A549 (cell line): ENCODE measurements around the gene TCFL5. TPM values are rescaled to one million over a fixed set of nuclear protein-coding genes. Genes with fewer than 3 reads are reported as not detected.

Source experiments
- ATAC-seq, 2 experiments: fragments of 200-7000 bp in 1 of 2; fragments of >200 bp in 1 of 2; cut with Nextera tagmentation in 1 of 2; cut with Tn5 transposase in 1 of 2; 3 replicates each; pipeline versions ENCODE4 v1.8.0 to v1.9.1; 2018 to 2020; ENCODE audit warnings: mild to moderate bottlenecking in 1 of 2, moderate library complexity in 1 of 2
- CTCF ChIA-PET: fragments of 300-600 bp; sonication (Branson Sonifier 250); formaldehyde crosslinking; extraction: SDS; loops from one replicate; lab custom pipeline; 2021; ENCODE audit warnings: antibody characterized with exemption, inconsistent platforms; lab: Yijun Ruan, JAX
- POLR2A ChIA-PET: fragments of 350-600 bp; formaldehyde crosslinking; extraction: SDS; loops from one replicate; lab custom pipeline; 2021; ENCODE audit warnings: antibody characterized with exemption, inconsistent platforms; lab: Yijun Ruan, JAX
- DNase-seq, 2 experiments: peaks; one replicate each; pipeline versions ENCODE4 v3.0.0 to v3.0.0-alpha.2; 2011 to 2016; ENCODE audit warnings: low read depth in 1 of 2, low spot score in 1 of 2
- FAIRE-seq: peaks from 2 replicates; lab custom pipeline; 2011; peaks lifted over from hg19 to GRCh38; lab: Jason Lieb, UNC
- H3K27ac ChIP-seq, 2 experiments: fragments of >200 bp; sonication (Bioruptor Twin); formaldehyde crosslinking; 3 replicates each; pipeline ENCODE4 v1.5.1; 2016 to 2017
- H3K4me1 ChIP-seq: fragments of >200 bp; sonication (Bioruptor Twin); formaldehyde crosslinking; 3 replicates; pipeline ENCODE4 v1.6.1; 2016
- H3K4me2 ChIP-seq: fragments of >200 bp; sonication (Bioruptor Twin); formaldehyde crosslinking; 3 replicates; pipeline ENCODE4 v1.6.1; 2016
- H3K4me3 ChIP-seq: fragments of >200 bp; sonication (Bioruptor Twin); formaldehyde crosslinking; 3 replicates; pipeline ENCODE4 v1.5.1; 2016
- H3K9me3 ChIP-seq: fragments of >200 bp; sonication (Bioruptor Twin); formaldehyde crosslinking; 3 replicates; pipeline ENCODE4 v1.6.1; 2016
- ATOH8 ChIP-seq: fragments of 250-450 bp; sonication (Bioruptor Pico); IDR thresholded peaks from 2 replicates; pipeline ENCODE4 v1.5.0; 2020; ENCODE audit warnings: low read depth, mild to moderate bottlenecking, moderate library complexity
- CHD2 ChIP-seq: fragments of 150-350 bp; IDR thresholded peaks from 2 replicates; pipeline ENCODE4 v1.6.1; 2014; ENCODE audit warnings: low read length; ENCODE audit not compliant: partially characterized antibody
- CHD4 ChIP-seq: fragments of 200-600 bp; sonication (generic); IDR thresholded peaks from 2 replicates; pipeline ENCODE4 v1.6.1; 2016; ENCODE audit warnings: antibody characterized with exemption, mild to moderate bottlenecking, borderline replicate concordance
- CTCF ChIP-seq: fragments of >200 bp; sonication (Bioruptor Twin); formaldehyde crosslinking; IDR thresholded peaks from 3 replicates; pipeline ENCODE4 v1.5.1; 2016
- EHF ChIP-seq: fragments of 250-450 bp; sonication (Bioruptor Pico); IDR thresholded peaks from 2 replicates; pipeline ENCODE4 v1.5.0; 2020; ENCODE audit warnings: mild to moderate bottlenecking
- ELK1 ChIP-seq: fragments of 150-350 bp; IDR thresholded peaks from 2 replicates; pipeline ENCODE4 v1.6.1; 2014; ENCODE audit warnings: low read depth, mild to moderate bottlenecking, low read length
- HMGXB4 ChIP-seq: fragments of 250-450 bp; sonication (Bioruptor Pico); IDR thresholded peaks from 2 replicates; pipeline ENCODE4 v1.5.0; 2021; ENCODE audit warnings: mild to moderate bottlenecking, moderate library complexity, borderline replicate concordance
- HOXA7 ChIP-seq: fragments of 250-450 bp; sonication (Bioruptor Pico); IDR thresholded peaks from 2 replicates; pipeline ENCODE4 v1.5.0; 2020; ENCODE audit warnings: mild to moderate bottlenecking, moderate library complexity
- KDM1A ChIP-seq: fragments of 200-600 bp; sonication (generic); IDR thresholded peaks from 2 replicates; pipeline ENCODE4 v1.6.1; 2016; ENCODE audit warnings: low read depth, mild to moderate bottlenecking
- KDM5A ChIP-seq: fragments of 200-600 bp; sonication (generic); IDR thresholded peaks from 2 replicates; pipeline ENCODE4 v1.6.1; 2016; ENCODE audit warnings: antibody characterized with exemption, mild to moderate bottlenecking
- MAX ChIP-seq: IDR thresholded peaks from 2 replicates; pipeline ENCODE4 v1.6.1; 2012
- NFE2L2 ChIP-seq: fragments of 150-350 bp; conservative IDR thresholded peaks from 2 replicates; pipeline ENCODE4 v1.6.1; 2014; ENCODE audit warnings: low read length
- PBX3 ChIP-seq: IDR thresholded peaks from 2 replicates; pipeline ENCODE4 v1.6.1; 2012
- PHF8 ChIP-seq: fragments of 200-600 bp; sonication (generic); IDR thresholded peaks from 2 replicates; pipeline ENCODE4 v1.6.1; 2016; ENCODE audit warnings: low read depth, mild to moderate bottlenecking, antibody characterized with exemption, moderate library complexity, borderline replicate concordance
- POLR2AphosphoS2 ChIP-seq: conservative IDR thresholded peaks from 2 replicates; pipeline ENCODE4 v1.6.1; 2012; ENCODE audit warnings: low read length, improper control_type of control experiment, inconsistent platforms
- REST ChIP-seq: fragments of 200-600 bp; sonication (generic); IDR thresholded peaks from 2 replicates; pipeline ENCODE4 v1.6.1; 2016; ENCODE audit warnings: antibody characterized with exemption, mild to moderate bottlenecking, moderate library complexity
- TFCP2L1 ChIP-seq: fragments of 250-450 bp; sonication (Bioruptor Pico); IDR thresholded peaks from 2 replicates; pipeline ENCODE4 v1.5.0; 2021; ENCODE audit warnings: mild to moderate bottlenecking
- TP53 ChIP-seq: fragments of 250-450 bp; sonication (Bioruptor Pico); IDR thresholded peaks from 2 replicates; pipeline ENCODE4 v1.5.0; 2021; ENCODE audit warnings: mild to moderate bottlenecking, moderate library complexity
- USF2 ChIP-seq: fragments of 450-650 bp; IDR thresholded peaks from 2 replicates; pipeline ENCODE4 v1.6.1; 2014; ENCODE audit warnings: antibody characterized with exemption
- ZFP36 ChIP-seq: fragments of 450-650 bp; IDR thresholded peaks from 2 replicates; pipeline ENCODE4 v1.6.1; 2014; ENCODE audit warnings: borderline replicate concordance; ENCODE audit not compliant: partially characterized antibody
- ZNF302 ChIP-seq: fragments of 250-450 bp; sonication (Bioruptor Pico); IDR thresholded peaks from 2 replicates; pipeline ENCODE4 v1.9.0; 2021; ENCODE audit warnings: inconsistent platforms, mild to moderate bottlenecking, moderate library complexity
- ZSCAN20 ChIP-seq: fragments of 250-450 bp; sonication (Bioruptor Pico); IDR thresholded peaks from 2 replicates; pipeline ENCODE4 v1.8.0; 2022; ENCODE audit warnings: mild to moderate bottlenecking, moderate library complexity
- WGBS: methylation state at CpG from one replicate; pipeline ENCODE4 v1.1.6; 2017; ENCODE audit errors: missing lambda C conversion rate; 5-methylcytosine and 5-hydroxymethylcytosine counted together
- polyA plus RNA-seq, 4 experiments: library from polyadenylated mRNA; depleted of rRNA in 3 of 4; stranded (reverse); fragments of >200 nt; fragmentation: RNase III in 1 of 4; extraction: RNeasy Plus Mini Kit Qiagen cat#74134 plus additional on column Dnase treatment in 1 of 4; gene quantifications; 2 replicates in 3 of 4; 3 replicates in 1 of 4; pipeline ENCODE4 v1.2.3, GENCODE V29; 2011 to 2017

The TCFL5 gene
- polyA plus RNA-seq, 2 of the 4 experiments (the other 2 are of a cell fraction) = 5.6 to 7.1 TPM

GRCh38 chr20:62895539-62895938 lies 33.9 kb upstream of the TCFL5 start:
- no peak for DNase-seq
- FAIRE-seq = no peak
- ChIA-PET CTCF (interaction anchor here (1.5 to 12.2 kb wide), 5 partner anchors 12 to 113 kb away, joined by 3 to 121 read pairs (median 15); no protein-coding TSS in a partner anchor), POLR2A (interaction anchor here (0.6 kb wide), 1 partner anchor 27 kb away, joined by 3 read pairs; no protein-coding TSS in a partner anchor)
- WGBS = 92% methylated on average over 9 of the region's 9 CpGs
- Histone ChIP-seq H3K4me3 (no peak overlapping the region), H3K27ac (no peak overlapping the region), H3K4me1 (peaks cover 3% of the 10 kb centered on the region; the same call in 2 of the 3 replicates), H3K9me3 (no peaks in the 10 kb centered on the region), H3K4me2 (no peak overlapping the region)
- no peak for ATAC-seq
- TF ChIP-seq POLR2AphosphoS2 (no peak), KDM1A (no peak), ZSCAN20 (no peak)

- no peaks in the 10 kb centered on the region for H3K4me1 ChIP-seq
- ATAC-seq (no peak), FAIRE-seq (no peak), DNase-seq (no peak)
- no peak overlapping the region for H3K27ac ChIP-seq
- no peak overlapping the region for H3K4me2 ChIP-seq
- no peak overlapping the region for H3K4me3 ChIP-seq
- no peak for TF ChIP-seq PBX3
- no peak for TF ChIP-seq ATOH8 (CRISPR knock-in tag)
- no peak for TF ChIP-seq KDM5A
- TF ChIP-seq NFE2L2 = no peak
- no peak for TF ChIP-seq MAX
- no peak for TF ChIP-seq EHF (CRISPR knock-in tag)
- no peak for TF ChIP-seq ZFP36
- no peak for TF ChIP-seq TFCP2L1
- no peak for TF ChIP-seq REST
- TF ChIP-seq HMGXB4 (CRISPR knock-in tag) = no peak
- TF ChIP-seq ELK1 = no peak
- TF ChIP-seq USF2 = no peak
- no peak for TF ChIP-seq CHD4
- TF ChIP-seq CTCF = no peak
- TF ChIP-seq PHF8 = no peak
- no peak for TF ChIP-seq KDM1A
- TF ChIP-seq HOXA7 (CRISPR knock-in tag) = no peak
- TF ChIP-seq ZNF302 (CRISPR knock-in tag) = no peak
- TF ChIP-seq CHD2 = no peak
- no peak for TF ChIP-seq TP53 (CRISPR knock-in tag)
- WGBS = 87% methylated on average over 14 of the region's 14 CpGs
- no peaks in the 10 kb centered on the region for H3K9me3 ChIP-seq
- ChIA-PET POLR2A (no interaction called here), CTCF (interaction anchor here (0.7 to 12.2 kb wide), 14 partner anchors 9 to 115 kb away, joined by 3 to 121 read pairs (median 5); partner anchors contain the start of gene TCFL5)
Observed at GRCh38 chr20:62894261-62894660, 32.6 kb upstream of the TCFL5 start.
